Activated CD4-positive, alpha-beta T cell treated with anti-CD3 and anti-CD28 coated beads, Interleukin-2, Interleukin-4, amounts not matched to agents 100 ng/mL and 50 ng/mL, durations not matched to agents 16 hours and 8 hours (primary cell): ENCODE data around the gene MS4A10.
"Not testable (repeated sequence)": the region's sequence is repeated elsewhere in the genome, so short reads cannot be mapped to it uniquely, and the experiment has no call there.

Experiments
- DNase-seq: peaks from one replicate; pipeline ENCODE4 v3.0.0-alpha.2; 2020; ENCODE audit warnings: low spot score

MS4A10 gene

GRCh38 chr11:60788401-60789125 lies 3.4 kb downstream of the MS4A10 start:
- no peak for DNase-seq

GRCh38 chr11:60790726-60791125 lies 5.6 kb downstream of the MS4A10 start:
- DNase-seq = no peak

GRCh38 chr11:60791153-60791933 lies 6.2 kb downstream of the MS4A10 start:
- DNase-seq = no peak

GRCh38 chr11:60792521-60792920 lies 7.4 kb downstream of the MS4A10 start:
- DNase-seq = no peak

GRCh38 chr11:60795291-60795690 lies 10.2 kb downstream of the MS4A10 start:
- no peak for DNase-seq

- no peak for DNase-seq
Measured at GRCh38 chr11:60797846-60798630, 12.9 kb downstream of the MS4A10 start.

GRCh38 chr11:60798631-60799030 lies 13.5 kb downstream of the MS4A10 start:
- no peak for DNase-seq

GRCh38 chr11:60801194-60801593 lies 16.1 kb downstream of the MS4A10 start:
- no peak for DNase-seq

- no peak for DNase-seq
Measured at GRCh38 chr11:60803273-60803936, 18.3 kb downstream of the MS4A10 start.

- no peak for DNase-seq
Measured at GRCh38 chr11:60809249-60809648, 24.1 kb downstream of the MS4A10 start.

GRCh38 chr11:60809691-60810090 lies 24.6 kb downstream of the MS4A10 start:
- DNase-seq = no peak

- no peak for DNase-seq
Measured at GRCh38 chr11:60810151-60810550, 25.0 kb downstream of the MS4A10 start.

- DNase-seq = no peak
Measured at GRCh38 chr11:60810569-60810968, 25.4 kb downstream of the MS4A10 start.

- DNase-seq = no peak
Measured at GRCh38 chr11:60813324-60813723, 28.2 kb downstream of the MS4A10 start.

- no peak for DNase-seq
Measured at GRCh38 chr11:60814112-60814511, 29.0 kb downstream of the MS4A10 start.

- DNase-seq = no peak
Measured at GRCh38 chr11:60816590-60817157, 31.5 kb downstream of the MS4A10 start.

- DNase-seq = no peak
Measured at GRCh38 chr11:60818057-60818456, 32.9 kb downstream of the MS4A10 start.

GRCh38 chr11:60821827-60822599 lies 36.9 kb downstream of the MS4A10 start:
- DNase-seq = no peak

- DNase-seq = not testable (repeated sequence)
Measured at GRCh38 chr11:60823745-60824306, 38.7 kb downstream of the MS4A10 start.

GRCh38 chr11:60825118-60825517 lies 40.0 kb downstream of the MS4A10 start:
- DNase-seq = no peak

- DNase-seq = no peak
Measured at GRCh38 chr11:60825790-60826189, 40.7 kb downstream of the MS4A10 start.
